ENCODE results near the gene KLF9. TPM values are rescaled to one million over a fixed set of nuclear protein-coding genes. Genes with fewer than 3 reads are reported as not detected.
A peak's percentile ranks its signal among the peaks of the same experiment; 100 is the strongest.

Gene KLF9
- polyA plus RNA-seq (2012; ENCODE audit: insufficient read depth, insufficient read length) = 0.55 TPM

GRCh38 chr9:70413799-70414775, at the start of gene KLF9:
TSS of gene KLF9 (minus strand) at chr9:70414657. CDS start at chr9:70413363, 1,294 bp downstream.
- H3K4me3 ChIP-seq (ENCODE audit: low read length) = peak within 1 kb of the TSS; percentile 49
- DNase-seq (ENCODE audit: low read depth, low spot score) = peak; percentile 69

DNA sequence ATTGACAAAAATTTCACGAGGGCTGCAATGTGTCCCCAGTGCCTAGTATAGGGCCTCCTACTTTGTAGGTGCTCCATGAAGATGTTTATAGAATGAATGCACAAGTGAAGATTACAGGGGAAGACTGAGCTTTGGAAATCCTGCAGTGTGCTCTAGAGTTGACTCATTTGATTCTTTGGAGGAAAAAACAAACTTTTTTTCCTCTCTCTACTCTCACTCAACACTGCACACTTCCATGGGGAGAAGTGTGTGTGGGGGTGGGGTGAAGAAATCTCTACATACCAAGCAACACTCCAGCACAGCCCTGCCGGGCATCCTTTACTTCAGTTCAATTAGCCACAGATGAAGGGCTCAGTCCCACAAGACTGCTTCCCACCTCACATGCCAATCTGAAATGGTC, 49.4 kb upstream of the KLF9 start:
- H3K4me3 ChIP-seq (ENCODE audit: low read length) = no peak overlapping the region
- no peak for DNase-seq (ENCODE audit: low read depth, low spot score)

GRCh38 chr9:70462300-70462699, 47.8 kb upstream of the KLF9 start:
- DNase-seq (ENCODE audit: low read depth, low spot score) = no peak
- no peak overlapping the region for H3K4me3 ChIP-seq (ENCODE audit: low read length)

- no peak overlapping the region for H3K4me3 ChIP-seq (ENCODE audit: low read length)
- no peak for DNase-seq (ENCODE audit: low read depth, low spot score)
Observed at GRCh38 chr9:70457235-70457634, 42.8 kb upstream of the KLF9 start.

GRCh38 chr9:70455993-70456704, 41.7 kb upstream of the KLF9 start:
- DNase-seq (ENCODE audit: low read depth, low spot score) = no peak
- no peak overlapping the region for H3K4me3 ChIP-seq (ENCODE audit: low read length)

GRCh38 chr9:70452365-70452764, 37.9 kb upstream of the KLF9 start:
- DNase-seq (ENCODE audit: low read depth, low spot score) = no peak
- no peak overlapping the region for H3K4me3 ChIP-seq (ENCODE audit: low read length)

DNA sequence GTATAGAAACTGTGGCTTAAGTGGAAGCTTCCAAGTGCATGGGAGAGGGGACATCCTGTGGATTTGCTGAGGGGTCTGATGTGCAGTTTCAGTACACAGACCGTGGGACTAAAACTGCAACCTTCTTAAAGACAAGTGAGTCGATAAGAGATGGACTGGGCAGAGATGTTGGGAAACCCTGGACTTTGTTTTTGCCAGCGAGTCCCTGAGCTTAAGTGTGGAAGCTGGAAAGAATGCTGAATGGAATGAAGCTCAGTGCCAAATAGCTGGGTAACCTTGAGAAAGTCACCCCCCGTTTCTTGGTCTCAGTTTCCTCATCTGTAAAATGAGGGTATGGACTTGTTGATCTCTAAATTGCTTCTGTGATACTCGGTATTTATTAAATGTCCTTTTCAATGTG, 37.3 kb upstream of the KLF9 start:
- H3K4me3 ChIP-seq (ENCODE audit: low read length) = no peak overlapping the region
- no peak for DNase-seq (ENCODE audit: low read depth, low spot score)

DNA sequence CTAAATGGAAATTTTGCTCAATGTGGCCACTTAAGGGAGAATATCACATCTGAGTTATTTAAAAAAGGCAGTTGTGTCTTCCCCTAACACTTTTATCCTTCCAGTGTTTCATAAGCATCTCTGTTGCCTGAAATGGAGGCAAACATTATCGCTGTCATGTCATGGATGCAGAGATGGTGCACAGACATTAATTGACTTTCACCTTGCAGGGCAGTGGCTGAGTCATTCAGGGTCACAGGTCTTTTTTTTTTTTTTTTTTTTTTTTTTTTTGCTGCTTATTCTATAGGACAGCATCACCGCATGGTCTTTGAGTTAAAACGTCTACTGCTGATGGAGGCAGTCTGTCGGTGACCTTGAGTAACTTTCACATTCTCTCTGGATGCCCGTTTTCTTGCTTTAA, 36.3 kb upstream of the KLF9 start:
- no peak overlapping the region for H3K4me3 ChIP-seq (ENCODE audit: low read length)
- no peak for DNase-seq (ENCODE audit: low read depth, low spot score)

GRCh38 chr9:70449461-70449860, 35.0 kb upstream of the KLF9 start:
- DNase-seq (ENCODE audit: low read depth, low spot score) = no peak
- no peak overlapping the region for H3K4me3 ChIP-seq (ENCODE audit: low read length)

GRCh38 chr9:70448919-70449318, 34.5 kb upstream of the KLF9 start:
- no peak for DNase-seq (ENCODE audit: low read depth, low spot score)

GRCh38 chr9:70444904-70445303, 30.4 kb upstream of the KLF9 start:
- no peak overlapping the region for H3K4me3 ChIP-seq (ENCODE audit: low read length)
- no peak for DNase-seq (ENCODE audit: low read depth, low spot score)

More at GRCh38 chr9:70448919-70449318, 34.5 kb upstream of the KLF9 start:
- H3K4me3 ChIP-seq (ENCODE audit: low read length) = no peak overlapping the region

DNA sequence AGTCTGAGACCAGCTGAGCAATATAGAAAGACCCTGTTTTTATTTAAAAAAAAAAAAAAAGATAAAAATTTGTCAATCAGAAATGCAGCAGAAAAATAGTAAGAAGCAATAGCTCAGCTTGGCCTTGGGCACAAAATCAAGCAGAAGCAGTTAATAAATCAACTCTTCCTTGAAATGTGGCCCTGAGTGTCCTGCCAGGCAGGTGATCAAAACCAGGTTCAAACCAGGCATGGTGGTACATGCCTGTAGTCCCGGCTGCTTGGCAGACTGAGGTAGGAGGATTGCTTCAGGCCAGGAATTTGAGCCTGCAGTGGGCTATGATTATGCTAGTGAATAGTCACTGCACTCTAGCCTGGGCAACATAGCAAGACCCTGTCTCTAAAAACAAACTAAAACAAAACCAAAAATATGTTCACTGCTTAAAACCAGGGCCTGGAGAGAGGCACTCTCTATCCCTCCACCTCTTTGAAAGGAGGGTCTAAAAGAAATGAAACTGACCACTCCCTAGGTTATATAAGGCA, 27.9 kb upstream of the KLF9 start:
- H3K4me3 ChIP-seq (ENCODE audit: low read length) = no peak overlapping the region
- no peak for DNase-seq (ENCODE audit: low read depth, low spot score)

DNA sequence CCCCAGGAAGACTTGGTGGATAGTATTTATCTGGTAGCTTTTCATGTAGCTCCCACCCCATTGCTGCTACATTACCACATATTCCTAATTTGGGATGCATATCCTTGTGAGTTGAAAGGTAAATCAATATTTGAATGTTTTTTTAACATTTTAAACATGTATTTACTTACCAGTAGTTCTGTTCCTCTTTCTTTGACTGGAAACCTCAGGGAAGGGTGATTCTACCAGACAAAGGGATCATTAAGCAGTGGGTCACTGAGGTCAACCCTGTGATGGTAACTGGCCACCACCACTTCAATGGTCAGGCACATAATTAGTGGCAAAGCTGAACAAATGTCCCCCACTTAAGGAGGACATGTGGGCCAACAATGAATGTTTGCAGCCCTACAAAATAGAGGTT, 27.2 kb upstream of the KLF9 start:
- no peak overlapping the region for H3K4me3 ChIP-seq (ENCODE audit: low read length)
- no peak for DNase-seq (ENCODE audit: low read depth, low spot score)

DNA sequence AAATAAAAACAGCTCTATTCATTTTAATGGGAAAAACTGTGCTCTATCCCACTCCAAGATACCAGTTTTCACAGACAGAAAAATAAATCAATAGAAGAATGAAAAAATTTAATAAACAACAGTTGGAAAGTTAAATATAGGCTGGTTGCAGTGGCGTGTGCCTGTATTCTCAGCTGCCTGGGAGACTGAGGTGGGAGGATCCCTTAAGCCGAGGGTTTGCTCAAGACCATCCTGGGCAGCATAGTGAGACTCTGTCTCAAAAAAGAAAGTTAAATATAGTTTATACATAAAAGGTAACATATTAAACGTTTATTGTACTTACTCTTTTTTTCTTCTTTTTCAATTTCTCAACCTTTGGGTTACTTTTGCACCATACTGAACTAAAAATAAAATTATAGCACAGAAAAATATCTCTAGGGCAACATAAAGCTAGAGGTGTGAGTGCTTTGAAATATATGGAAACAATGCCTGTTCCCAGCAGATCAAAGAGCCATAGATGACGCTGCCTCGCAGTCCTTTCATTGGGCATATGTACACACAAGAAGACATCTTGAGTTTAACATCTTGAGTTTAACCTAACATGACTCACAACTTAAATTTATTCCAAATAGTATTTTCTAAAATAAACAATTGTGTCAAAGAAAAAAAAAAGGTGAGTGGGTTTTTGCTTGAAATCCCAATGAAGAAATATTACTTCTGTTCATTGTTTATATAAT, 25.7 kb upstream of the KLF9 start:
- no peak overlapping the region for H3K4me3 ChIP-seq (ENCODE audit: low read length)
- no peak for DNase-seq (ENCODE audit: low read depth, low spot score)

- DNase-seq (ENCODE audit: low read depth, low spot score) = no peak
Observed at GRCh38 chr9:70438341-70438928, 24.0 kb upstream of the KLF9 start.

GRCh38 chr9:70435948-70436347, 21.5 kb upstream of the KLF9 start:
- no peak for DNase-seq (ENCODE audit: low read depth, low spot score)
- no peak overlapping the region for H3K4me3 ChIP-seq (ENCODE audit: low read length)

More at GRCh38 chr9:70438341-70438928, 24.0 kb upstream of the KLF9 start:
- no peak overlapping the region for H3K4me3 ChIP-seq (ENCODE audit: low read length)

GRCh38 chr9:70429899-70430298, 15.4 kb upstream of the KLF9 start:
- no peak overlapping the region for H3K4me3 ChIP-seq (ENCODE audit: low read length)
- no peak for DNase-seq (ENCODE audit: low read depth, low spot score)

GRCh38 chr9:70428781-70429180, 14.3 kb upstream of the KLF9 start:
- no peak for DNase-seq (ENCODE audit: low read depth, low spot score)

More at GRCh38 chr9:70428781-70429180, 14.3 kb upstream of the KLF9 start:
- H3K4me3 ChIP-seq (ENCODE audit: low read length) = no peak overlapping the region
